ENCODE data around the gene SFXN4. TPM values are rescaled to one million over a fixed set of nuclear protein-coding genes. Genes with fewer than 3 reads are reported as not detected.

The SFXN4 gene
- total and polyA plus RNA-seq, 2 of the 13 experiments (the other 11 are each of a cell fraction or from before 2014, with no cell fraction given), result 47.7 to 64.9 TPM

- no peak for TF ChIP-seq ZBED4 (CRISPR knock-in tag; IDR thresholded peaks at IDR 0.05; ENCODE audit: borderline replicate concordance)
- TF ChIP-seq CENPX (CRISPR knock-in tag; IDR thresholded peaks at IDR 0.05), result no peak
- no peak for TF ChIP-seq ZNF646 (CRISPR knock-in tag; IDR thresholded peaks at IDR 0.05)
- TF ChIP-seq GABPB1 (CRISPR knock-in tag; IDR thresholded peaks at IDR 0.05), result peak; percentile 81
- 0 out of 2 replicates have a peak, but pooled peaks have one; percentile 14 for TF ChIP-seq ZNF572 (CRISPR knock-in tag; IDR thresholded peaks at IDR 0.05)
- peak; percentile 75; the same call in 1 of the 2 replicates for TF ChIP-seq ZSCAN31 (CRISPR knock-in tag; IDR thresholded peaks at IDR 0.05; ENCODE audit: low read depth)
- no peak for TF ChIP-seq ISX (CRISPR knock-in tag; conservative IDR thresholded peaks at IDR 0.05)
- TF ChIP-seq ARID4A (CRISPR knock-in tag; IDR thresholded peaks at IDR 0.05; ENCODE audit: borderline replicate concordance), result 0 out of 2 replicates have a peak, but pooled peaks have one; percentile 36
- TF ChIP-seq NPAS2 (CRISPR knock-in tag; IDR thresholded peaks at IDR 0.05; ENCODE audit: borderline replicate concordance), result no peak
- 0 out of 2 replicates have a peak, but pooled peaks have one; percentile 9 for TF ChIP-seq ZBTB33 (CRISPR knock-in tag; IDR thresholded peaks at IDR 0.05)
- TF ChIP-seq ZNF230 (CRISPR knock-in tag; IDR thresholded peaks at IDR 0.05), result no peak
Measured at GRCh38 chr10:119205894-119206602, 40.5 kb upstream of the SFXN4 start (continued).
